Lung microvascular endothelial cell (primary cell): ENCODE results near the gene CCDC159. TPM values are rescaled to one million over a fixed set of nuclear protein-coding genes. Genes with fewer than 3 reads are reported as not detected.
"Not testable (repeated sequence)": the region's sequence is repeated elsewhere in the genome, so short reads cannot be mapped to it uniquely, and the experiment has no call there.

ENCODE experiments used
- DNase-seq, 2 donors: peaks; one replicate each; pipeline versions ENCODE4 v3.0.0 to v3.0.0-alpha.2; 2010; ENCODE audit warnings: low read depth in 2 of 2
- total RNA-seq: library from RNA; depleted of rRNA; stranded (reverse); fragments of >200 nt; gene quantifications from 2 replicates; pipeline ENCODE4 v1.2.1, GENCODE V29; 2014

CCDC159 gene
- total RNA-seq, 1 donor from 2014 or later, result 6.2 TPM

DNA sequence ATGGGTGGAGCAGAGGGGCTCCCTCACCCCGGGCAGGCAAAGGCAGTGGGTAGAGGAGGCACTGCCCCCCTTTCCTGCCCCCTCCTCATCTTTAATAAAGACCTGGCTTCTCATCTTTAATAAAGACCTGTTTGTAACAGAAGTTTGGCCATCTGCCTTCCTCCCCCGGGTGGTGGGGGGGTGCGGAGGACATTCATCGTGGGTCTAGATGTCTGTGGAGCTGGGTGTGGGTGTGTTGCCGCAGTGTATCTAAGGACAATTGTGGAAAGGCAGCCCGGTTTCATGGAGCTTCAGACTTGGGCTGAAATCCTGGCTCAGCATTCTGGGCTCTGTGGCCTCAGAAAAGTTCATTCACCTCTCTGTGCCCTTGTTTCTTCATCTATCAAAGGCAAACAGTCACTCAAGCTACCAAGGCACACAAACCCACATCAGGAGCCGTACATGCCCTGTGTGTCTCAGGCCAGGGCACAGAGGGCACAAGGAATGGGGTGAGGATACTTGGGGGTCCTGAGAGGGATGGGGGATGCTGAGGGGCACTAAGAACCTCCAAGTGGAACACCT is 19.3 kb downstream of the CCDC159 start:
- DNase-seq, result no peak

DNA sequence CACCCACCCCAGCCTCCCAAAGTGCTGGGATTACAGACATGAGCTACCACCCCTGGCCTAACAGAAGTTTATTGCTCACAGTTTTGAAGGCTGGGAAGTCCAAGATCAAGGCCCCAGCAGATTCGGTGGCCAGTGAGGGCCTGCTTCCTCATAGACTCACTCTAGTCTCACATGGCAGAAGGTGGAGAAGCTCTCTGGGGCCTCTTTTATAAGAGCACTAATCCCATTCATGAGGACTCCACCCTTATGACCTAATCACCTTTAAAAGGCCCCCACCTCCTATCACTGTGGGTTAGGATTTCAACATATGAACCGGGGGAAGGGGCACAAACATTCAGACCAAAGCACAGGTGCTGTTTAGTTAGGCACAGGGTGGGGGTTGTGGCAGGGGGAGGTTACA is 21.2 kb downstream of the CCDC159 start:
- DNase-seq, result no peak

DNA sequence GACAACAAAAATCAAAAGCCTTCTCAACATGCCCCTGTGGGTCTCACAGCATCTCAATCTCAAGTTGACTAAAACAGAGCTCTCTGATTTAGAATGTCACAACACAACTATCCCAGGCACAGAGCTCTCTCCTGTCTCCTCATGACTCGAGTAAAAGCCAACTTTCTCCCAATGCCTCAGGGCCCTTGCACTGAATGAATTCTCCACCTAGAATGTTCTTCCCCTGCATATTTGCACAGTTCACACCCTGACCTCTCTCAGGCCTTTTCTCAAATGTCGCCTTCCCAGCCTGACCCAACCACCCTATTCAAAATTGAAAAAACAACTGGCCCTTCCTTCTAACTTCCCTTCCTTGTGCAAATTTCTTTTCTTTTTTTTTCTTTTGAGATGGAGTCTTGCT is 24.4 kb downstream of the CCDC159 start:
- DNase-seq, result no peak

GRCh38 chr19:11373166-11373884 is 27.0 kb downstream of the CCDC159 start:
- no peak for DNase-seq

DNA sequence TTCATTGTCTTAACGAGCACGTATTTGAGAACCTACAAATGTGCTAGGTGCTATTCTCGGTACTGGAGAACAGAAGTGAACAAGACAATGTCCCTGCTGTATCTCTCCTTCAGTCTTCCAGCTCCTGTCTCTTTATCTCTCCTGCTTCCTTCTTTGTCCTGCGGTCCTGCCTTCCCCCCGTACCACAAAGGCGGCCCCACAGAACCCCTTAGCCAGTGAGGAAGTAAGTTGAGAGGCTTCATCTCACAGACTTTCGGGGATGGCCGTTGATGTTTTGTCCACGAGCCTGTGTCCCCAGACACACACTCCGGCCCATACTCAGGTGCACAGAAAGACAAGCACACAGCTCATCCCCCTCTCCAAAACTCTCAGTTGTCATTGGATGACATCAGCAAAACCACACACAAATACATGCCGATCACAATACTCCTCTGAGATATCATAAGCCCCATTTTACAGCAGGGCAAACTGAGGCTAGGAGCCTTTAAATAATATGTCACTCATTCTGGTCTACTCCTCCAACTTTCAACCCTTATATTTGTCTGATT is 27.6 kb downstream of the CCDC159 start:
- DNase-seq, result no peak

DNA sequence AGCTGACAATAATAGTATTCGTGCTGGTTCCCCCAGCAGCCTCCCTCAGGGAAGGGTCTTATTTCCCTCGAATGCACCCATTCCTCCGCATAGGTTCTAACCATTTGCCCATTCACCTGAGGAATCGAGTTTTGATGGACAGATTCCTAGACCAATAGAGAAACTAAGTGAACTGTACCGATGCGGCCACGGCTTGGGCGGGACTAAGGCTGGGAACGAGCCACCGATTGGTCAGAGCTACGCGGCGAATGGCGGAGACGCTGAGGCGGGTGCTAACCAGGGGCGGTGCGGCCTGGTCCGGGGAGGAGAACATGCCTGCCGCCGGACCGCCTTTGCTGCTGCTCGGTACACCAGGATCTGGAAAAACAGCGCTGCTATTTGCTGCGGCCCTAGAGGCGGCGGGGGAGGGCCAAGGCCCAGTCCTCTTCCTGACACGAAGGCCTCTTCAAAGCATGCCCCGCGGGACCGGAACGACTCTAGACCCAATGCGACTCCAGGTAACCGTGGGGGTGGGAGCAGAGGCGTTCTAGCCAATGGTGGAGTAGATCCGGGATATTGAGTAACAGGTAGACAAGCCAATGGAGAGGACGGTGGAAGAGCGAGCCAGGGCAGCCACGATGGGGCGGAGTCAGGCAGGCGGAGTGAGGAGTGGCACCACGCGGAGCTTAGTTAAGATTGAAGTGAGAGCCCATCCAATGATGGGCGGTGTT is 28.3 kb downstream of the CCDC159 start, which contains the start of gene SWSAP1:
TSS of gene SWSAP1 (plus strand) at position 234 of the 710 bp plus-strand sequence. CDS start at position 249, 15 bp downstream.
- DNase-seq, result peak; percentile 100

- DNase-seq, result peak; percentile 41 to 78
Measured at GRCh38 chr19:11375143-11375948, 29.0 kb downstream of the CCDC159 start.

GRCh38 chr19:11377237-11377636 is 30.9 kb downstream of the CCDC159 start:
- peak; percentile 46 to 65 for DNase-seq

- no peak for DNase-seq
Measured at GRCh38 chr19:11377756-11378155, 31.4 kb downstream of the CCDC159 start.

DNA sequence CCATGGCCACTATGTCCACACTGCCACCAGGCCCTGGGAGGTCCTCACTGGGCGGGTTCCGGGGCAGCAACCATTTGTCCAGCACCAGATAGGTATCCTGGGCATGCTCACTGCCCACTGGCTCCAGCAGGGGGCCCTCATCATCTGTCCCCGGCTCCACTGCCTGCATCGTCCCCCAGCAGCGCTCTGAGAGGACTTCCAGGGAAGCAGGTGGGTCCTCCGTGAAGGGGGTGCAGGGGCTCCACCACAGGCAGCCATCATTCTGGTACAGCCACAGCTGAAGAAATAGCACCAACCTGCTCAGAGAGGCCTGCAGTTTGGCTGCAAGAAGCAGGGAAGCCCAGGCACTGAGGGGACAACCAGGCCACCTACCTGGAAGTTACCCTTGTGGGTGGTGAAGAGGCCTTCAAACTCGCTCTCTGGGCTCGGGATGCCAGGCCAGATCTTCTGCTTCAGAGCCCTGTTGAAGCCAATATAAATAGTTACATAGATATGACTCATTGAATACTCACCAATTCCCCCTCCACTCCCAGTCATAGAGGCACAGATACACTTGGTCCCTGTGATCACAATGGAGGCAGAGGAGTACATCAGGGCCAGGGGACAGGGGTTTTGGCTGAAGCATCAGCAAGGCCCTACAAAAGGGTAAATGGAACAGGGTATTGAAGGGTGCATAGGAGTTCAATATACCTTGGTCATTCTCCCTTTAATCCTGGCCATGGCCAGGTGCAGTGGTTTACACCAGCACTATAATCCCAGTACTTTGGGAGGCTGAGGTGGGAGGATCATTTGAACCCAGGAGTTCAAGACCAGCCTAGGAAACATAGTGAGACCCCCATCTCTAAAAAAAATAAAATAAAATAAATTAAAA is 32.2 kb downstream of the CCDC159 start:
- peak; percentile 71 to 79 for DNase-seq

DNA sequence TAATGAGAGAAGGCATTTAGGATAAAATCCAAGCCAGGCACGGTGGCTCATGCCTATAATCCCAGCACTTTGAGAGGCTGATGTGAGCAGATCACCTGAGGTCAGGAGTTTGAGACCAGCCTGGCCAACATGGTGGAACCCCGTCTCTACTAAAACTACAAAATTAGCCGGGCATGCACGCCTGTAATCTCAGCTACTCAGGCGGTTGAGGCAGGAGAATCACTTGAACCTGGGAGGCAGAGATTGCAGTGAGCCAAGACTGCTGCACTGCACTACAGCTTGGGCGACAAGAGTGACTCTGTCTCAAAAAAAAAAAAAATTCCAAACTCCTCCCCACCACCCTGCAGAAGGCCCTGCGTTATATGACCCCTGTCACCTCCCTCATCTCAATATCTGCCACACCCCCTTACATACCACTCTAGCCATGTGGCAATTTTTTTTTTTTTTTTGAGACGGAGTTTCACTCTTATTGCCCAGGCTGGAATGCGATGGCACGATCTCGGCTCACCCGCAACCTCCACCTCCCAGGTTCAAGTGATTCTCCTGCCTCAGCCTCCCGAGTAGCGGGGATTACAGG is 33.0 kb downstream of the CCDC159 start:
- not testable (repeated sequence) for DNase-seq

- DNase-seq, result no peak
Measured at GRCh38 chr19:11379857-11380350, 33.6 kb downstream of the CCDC159 start.

DNA sequence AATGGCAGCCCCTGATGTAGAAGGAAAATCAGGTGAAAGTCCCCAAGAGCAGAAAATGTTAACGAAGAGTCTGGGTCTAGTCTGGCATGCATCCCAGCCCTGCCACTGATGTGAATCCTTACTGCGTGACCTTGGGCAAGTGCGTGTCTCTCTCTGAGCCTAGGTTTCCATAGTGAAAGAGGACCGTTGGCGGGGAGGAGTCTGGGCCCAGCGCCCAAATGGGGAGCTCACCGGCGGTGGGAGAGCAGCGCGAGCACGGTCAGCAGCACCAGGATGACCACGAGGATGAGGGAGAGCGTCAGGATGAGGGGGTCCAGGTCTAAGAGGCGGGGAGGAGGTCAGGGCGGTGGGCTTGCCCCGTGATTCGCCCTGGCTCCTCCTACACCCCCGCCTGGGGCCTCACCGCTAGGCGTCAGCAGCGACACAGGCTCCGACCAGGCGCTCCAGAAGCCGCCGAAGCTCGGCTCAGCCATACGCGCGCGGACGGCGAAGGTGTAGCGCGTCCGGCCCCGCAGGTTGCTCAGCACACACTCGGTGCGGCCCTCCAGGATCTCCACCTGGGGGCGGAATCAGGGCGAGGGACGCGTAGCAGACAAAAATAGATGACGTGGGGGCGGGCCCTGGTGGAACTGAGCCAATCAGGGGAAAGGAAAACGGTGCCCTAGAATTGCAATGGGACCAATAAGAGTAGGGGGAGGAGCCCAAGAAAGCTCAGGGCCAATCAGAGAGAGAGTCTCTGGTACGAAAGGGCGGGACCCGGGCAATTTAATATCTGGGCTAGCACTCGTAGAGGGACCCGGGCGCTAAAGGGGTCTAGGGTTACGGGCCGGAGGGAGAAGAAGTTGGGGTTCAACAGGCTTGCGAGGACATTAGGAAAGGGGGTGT is 34.6 kb downstream of the CCDC159 start:
- peak; percentile 94 for DNase-seq

DNA sequence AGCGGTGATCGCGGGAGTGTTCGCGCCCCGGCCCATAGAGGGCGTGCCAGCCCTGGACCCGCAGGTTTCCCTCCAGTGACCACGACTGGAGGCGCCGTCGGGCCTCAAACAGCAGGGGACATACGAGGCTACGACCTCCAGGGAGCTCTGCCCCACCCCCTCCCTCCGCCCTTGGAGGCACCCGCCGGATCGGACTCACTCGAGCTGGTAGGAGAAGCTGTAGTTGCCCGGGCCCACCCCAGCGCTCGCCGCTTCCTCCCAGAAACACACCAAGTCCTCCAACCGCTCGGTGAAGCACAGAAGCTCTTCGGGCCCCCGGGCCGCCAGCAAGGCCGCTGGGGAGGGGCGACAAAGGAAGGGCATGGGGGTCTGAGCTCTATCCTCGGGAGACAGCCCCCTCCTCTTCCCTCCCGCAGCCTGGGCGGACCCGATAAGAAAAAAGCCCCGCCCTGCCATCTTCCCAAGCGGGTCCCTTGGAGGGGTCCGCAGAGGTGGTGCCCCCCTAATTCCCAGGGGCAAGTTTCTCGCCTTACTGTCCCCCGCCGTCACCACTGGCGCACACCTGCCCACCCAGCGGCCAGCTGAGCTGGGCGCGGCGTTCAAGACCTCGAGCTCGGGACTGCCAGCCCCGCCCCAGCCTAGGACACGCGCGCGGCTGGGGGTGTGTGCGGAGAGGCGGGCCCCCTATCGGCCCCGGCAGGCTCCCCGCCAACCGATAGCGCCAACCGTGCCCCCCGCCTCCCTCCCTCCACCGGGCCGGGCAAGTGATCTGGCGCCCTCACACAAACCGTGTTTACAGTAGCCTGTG is 36.8 kb downstream of the CCDC159 start:
- peak; percentile 35 to 50 for DNase-seq

- no peak for DNase-seq
Measured at GRCh38 chr19:11383706-11384048, 37.4 kb downstream of the CCDC159 start.

GRCh38 chr19:11384778-11385129 is 38.4 kb downstream of the CCDC159 start:
- no peak for DNase-seq

DNA sequence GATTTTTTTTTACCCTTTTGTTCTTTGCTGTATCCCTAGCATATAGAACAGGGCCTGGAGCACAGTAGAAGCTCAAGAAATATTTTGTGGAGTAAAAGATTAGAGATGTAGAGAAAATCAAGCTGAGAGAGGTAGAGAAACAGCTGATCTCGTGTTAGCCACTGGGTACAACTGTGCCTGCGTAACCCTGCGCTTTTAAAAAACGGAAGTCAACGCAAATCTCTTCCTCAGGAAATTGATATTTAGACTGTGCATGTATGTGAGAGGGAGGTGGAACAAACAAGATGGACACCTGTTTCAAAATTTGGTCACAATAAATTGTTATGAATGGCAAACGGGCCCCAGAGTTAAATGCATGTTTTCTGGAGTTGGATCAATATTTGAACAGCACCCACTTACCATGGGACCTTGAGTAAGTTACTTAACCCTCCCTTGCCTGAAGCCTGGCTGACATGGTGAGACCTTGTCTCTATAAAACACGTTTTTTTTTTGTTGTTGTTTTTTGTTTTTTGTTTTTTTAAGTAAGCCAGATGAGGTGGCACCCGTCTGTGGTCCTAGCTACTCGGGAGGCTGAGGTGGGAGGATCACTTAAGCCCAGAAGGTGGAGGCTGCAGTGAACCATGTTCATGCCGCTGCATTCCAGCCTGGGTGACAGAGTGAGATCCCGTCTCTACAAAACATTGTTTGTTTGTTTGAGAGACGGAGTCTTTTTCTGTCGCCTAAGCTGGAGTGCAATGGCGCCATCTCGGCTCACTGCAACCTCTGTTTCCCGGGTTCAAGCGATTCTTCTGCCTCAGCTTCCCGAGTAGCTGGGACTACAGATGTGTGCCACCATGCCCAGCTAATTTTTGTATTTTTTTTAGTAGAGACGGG is 41.1 kb downstream of the CCDC159 start:
- DNase-seq, result peak; percentile 18 to 24
